Endothelial cell of umbilical vein (primary cell): Measurements from ENCODE around the gene SMCHD1. TPM values are rescaled to one million over a fixed set of nuclear protein-coding genes. Genes with fewer than 3 reads are reported as not detected.

Experiments
- BruUV-seq: library from RNA; stranded (reverse); fragments of 400-500 nt; replicated peaks from 2 replicates; lab custom pipeline; 2021; lab: Mats Ljungman, UMichigan
- CTCF ChIA-PET: fragments of 300-600, 350-600 bp; sonication (Branson Sonifier 250); formaldehyde crosslinking; loops from one replicate; lab custom pipeline; 2021; ENCODE audit warnings: antibody characterized with exemption, inconsistent platforms; lab: Charles Lee
- POLR2A ChIA-PET: fragments of 300-600, 350-600 bp; sonication (Branson Sonifier 250); formaldehyde crosslinking; loops from one replicate; lab custom pipeline; 2021; ENCODE audit warnings: antibody characterized with exemption, inconsistent platforms; lab: Charles Lee
- DNase-seq: peaks from one replicate; pipeline ENCODE4 v3.0.0-alpha.2; 2011; ENCODE audit warnings: low read depth, low spot score
- FAIRE-seq: peaks from 2 replicates; lab custom pipeline; 2011; peaks lifted over from hg19 to GRCh38; lab: Jason Lieb, UNC
- H2AFZ ChIP-seq: 2 replicates; pipeline ENCODE4 v1.6.0; 2012; ENCODE audit warnings: low read depth, low read length, control low read depth, inconsistent platforms
- H3K27ac ChIP-seq: 2 replicates; pipeline ENCODE4 v1.5.1; 2011; ENCODE audit warnings: low read depth, mild to moderate bottlenecking, control low read depth, low read length, moderate library complexity; ENCODE audit not compliant: insufficient read depth
- H3K27me3 ChIP-seq, 2 experiments: 2 replicates each; pipeline versions ENCODE4 v1.6.0 to v1.6.1; 2011; ENCODE audit warnings: low read length in 2 of 2, mixed read lengths in 1 of 2; ENCODE audit not compliant: control insufficient read depth in 2 of 2, insufficient read depth in 2 of 2
- H3K36me3 ChIP-seq, 2 experiments: 2 replicates in 1 of 2; 3 replicates in 1 of 2; pipeline ENCODE4 v1.5.1; 2011; ENCODE audit warnings: low read length in 2 of 2, mild to moderate bottlenecking in 1 of 2, moderate library complexity in 1 of 2; ENCODE audit not compliant: control insufficient read depth in 2 of 2, insufficient read depth in 2 of 2; ENCODE audit errors: extremely low read depth in 1 of 2
- H3K4me1 ChIP-seq: 3 replicates; pipeline ENCODE4 v1.5.1; 2011; ENCODE audit warnings: mild to moderate bottlenecking, low read length; ENCODE audit not compliant: control insufficient read depth, insufficient read depth; ENCODE audit errors: extremely low read depth
- H3K4me2 ChIP-seq: 2 replicates; pipeline ENCODE4 v1.6.1; 2011; ENCODE audit warnings: low read length, control low read depth, mixed read lengths; ENCODE audit not compliant: insufficient read depth
- H3K4me3 ChIP-seq, 3 experiments: fragments of 200-600 bp in 1 of 3; sonication (generic), shearing (Covaris generic) in 1 of 3; replicated peaks in 1 of 3; 2 replicates each; pipeline ENCODE4 v1.5.1; 2011 to 2016; ENCODE audit warnings: control low read depth in 3 of 3, low read length in 3 of 3, mild to moderate bottlenecking in 2 of 3, inconsistent platforms in 1 of 3, low read depth in 1 of 3, moderate library complexity in 1 of 3; ENCODE audit not compliant: insufficient read depth in 1 of 3
- H3K79me2 ChIP-seq: 2 replicates; pipeline ENCODE4 v1.6.0; 2012; ENCODE audit warnings: low read length, inconsistent platforms; ENCODE audit not compliant: control insufficient read depth, insufficient read depth
- H3K9ac ChIP-seq: replicated peaks from 2 replicates; pipeline ENCODE3; 2011; ENCODE audit warnings: low read length, control low read depth; ENCODE audit not compliant: insufficient read depth; ENCODE audit errors: extremely low read depth
- H3K9me1 ChIP-seq: replicated peaks from 3 replicates; pipeline ENCODE4 v1.6.0; 2011; ENCODE audit warnings: mild to moderate bottlenecking, low read length; ENCODE audit not compliant: control insufficient read depth, insufficient read depth; ENCODE audit errors: extremely low read depth
- H3K9me3 ChIP-seq: replicated peaks from 2 replicates; pipeline ENCODE4 v1.5.1; 2012; ENCODE audit warnings: low read length, inconsistent platforms; ENCODE audit not compliant: control insufficient read depth, insufficient read depth
- H4K20me1 ChIP-seq: replicated peaks from 2 replicates; pipeline ENCODE3; 2011; ENCODE audit warnings: mild to moderate bottlenecking, low read length; ENCODE audit not compliant: control insufficient read depth, insufficient read depth; ENCODE audit errors: extremely low read depth
- CTCF ChIP-seq, 2 donors: IDR thresholded peaks; 1 replicate in 1 of 2; 2 replicates in 1 of 2; pipeline ENCODE4 v1.5.1; 2011; ENCODE audit warnings: low read length in 2 of 2, mild to moderate bottlenecking in 2 of 2, moderate library complexity in 2 of 2, control low read depth in 1 of 2, inconsistent platforms in 1 of 2, low read depth in 1 of 2; ENCODE audit not compliant: insufficient read depth in 1 of 2; ENCODE audit errors: extremely low read depth in 1 of 2
- EZH2 ChIP-seq: IDR thresholded peaks from 2 replicates; pipeline ENCODE4 v1.6.1; 2012; ENCODE audit warnings: borderline replicate concordance, low read depth, mild to moderate bottlenecking, moderate library complexity, low read length, inconsistent platforms; ENCODE audit not compliant: severe bottlenecking
- FOS ChIP-seq: IDR thresholded peaks from 2 replicates; pipeline ENCODE4 v1.6.1; 2011; ENCODE audit warnings: mild to moderate bottlenecking, low read length, moderate library complexity, borderline replicate concordance; ENCODE audit not compliant: insufficient read depth
- GATA2 ChIP-seq: IDR thresholded peaks from 2 replicates; pipeline ENCODE4 v1.7.0; 2011; ENCODE audit warnings: low read depth, mild to moderate bottlenecking, moderate library complexity, mixed read lengths, low read length; ENCODE audit not compliant: insufficient read length, insufficient read depth
- JUN ChIP-seq: IDR thresholded peaks from 2 replicates; pipeline ENCODE4 v1.6.1; 2011; ENCODE audit warnings: borderline replicate concordance, low read depth; ENCODE audit not compliant: insufficient read length, insufficient read depth
- MAX ChIP-seq: IDR thresholded peaks from 2 replicates; pipeline ENCODE4 v1.6.1; 2011; ENCODE audit not compliant: insufficient read depth, insufficient read length
- MYC ChIP-seq: IDR thresholded peaks from one replicate; pipeline ENCODE4 v1.6.1; 2011; ENCODE audit warnings: mild to moderate bottlenecking, low read depth, low read length
- POLR2A ChIP-seq: IDR thresholded peaks from 2 replicates; pipeline ENCODE4 v1.6.1; 2012; ENCODE audit warnings: low read depth, mild to moderate bottlenecking, control low read depth, low read length
- POLR2AphosphoS5 ChIP-seq: IDR thresholded peaks from 2 replicates; pipeline ENCODE4 v1.6.1; 2012; ENCODE audit warnings: low read depth, mild to moderate bottlenecking, control low read depth, low read length, moderate library complexity; ENCODE audit not compliant: insufficient read depth
- dilution Hi-C: fragments of 300-500 bp; cut with MboI; formaldehyde crosslinking; loops from one replicate; pipeline ENCODE4 v1.15.0; 2019; ENCODE audit warnings: low sequenced_read_pairs; ENCODE audit not compliant: extremely low pct_ligation_motif_present
- intact Hi-C: fragments of 100-400 bp; cut with micrococcal nuclease; formaldehyde crosslinking; loops from one replicate; pipeline ENCODE4 v1.10.0; 2022
- polyA plus RNA-seq, 4 experiments: library from polyadenylated mRNA; depleted of rRNA in 3 of 4; stranded (reverse) in 3 of 4; unstranded in 1 of 4; fragments of >200 nt; gene quantifications; 2 replicates each; pipeline versions ENCODE4 v1.2.1 to v1.2.3, GENCODE V29; 2011 to 2012; ENCODE audit warnings: missing spikeins in 1 of 4
- total RNA-seq: library from RNA; stranded (reverse); gene quantifications from 2 replicates; pipeline ENCODE4 v1.2.3, GENCODE V29; 2021

The SMCHD1 gene
- total and polyA plus RNA-seq, 2 donors (not counting 3 experiments of a cell fraction or from before 2014, with no cell fraction given) = 7.4 to 39.9 TPM

GRCh38 chr18:2814928-2815327, 159.4 kb downstream of the SMCHD1 start:
- Histone ChIP-seq H3K9ac (no peak overlapping the region), H3K27me3 (peaks cover 0 to 3% of the 10 kb centered on the region in 2 experiments), H3K4me1 (no peaks in the 10 kb centered on the region), H3K4me2 (no peak overlapping the region), H3K27ac (no peak overlapping the region), H3K79me2 (no peaks in the 10 kb centered on the region), H4K20me1 (no peaks in the 10 kb centered on the region), H3K36me3 (no peaks in the 10 kb centered on the region), H3K9me3 (no peaks in the 10 kb centered on the region), H3K9me1 (no peaks in the 10 kb centered on the region), H3K4me3 (no peak overlapping the region), H2AFZ (no peak overlapping the region)
- dilution Hi-C loops (no loop called here), intact Hi-C loops (no loop called here)
- FAIRE-seq (no peak), DNase-seq (no peak)
- BruUV-seq = no TSS peak
- TF ChIP-seq JUN (no peak), POLR2A (no peak), MAX (no peak), MYC (no peak), EZH2 (no peak), FOS (no peak), POLR2AphosphoS5 (no peak), GATA2 (no peak), CTCF (IDR thresholded peaks at IDR 0.05; ENCODE audit: extremely low read depth in 1 of 2, insufficient read depth in 1 of 2, low read depth in 1 of 2, low read length in 2 of 2) (no peak)
- ChIA-PET POLR2A (no interaction called here), CTCF (no interaction called here)
